ENCODE data around the gene USP7. TPM values are rescaled to one million over a fixed set of nuclear protein-coding genes. Genes with fewer than 3 reads are reported as not detected.
"Not testable (repeated sequence)": the region's sequence is repeated elsewhere in the genome, so short reads cannot be mapped to it uniquely, and the experiment has no call there.

USP7 gene
- total and polyA plus RNA-seq, 8 donors, result 13.0 to 56.5 (median 39.8) TPM

GRCh38 chr16:8872967-8873865, 90.5 kb downstream of the USP7 start:
- intact Hi-C loops (cut with DNase I), result no loop called here
- no peak for FAIRE-seq

GRCh38 chr16:8872071-8872470, 91.6 kb downstream of the USP7 start:
- no peak for FAIRE-seq
- 88 to 94% methylated on average over 5 of the region's 5 CpGs for WGBS, 2 donors

More at GRCh38 chr16:8872967-8873865, 90.5 kb downstream of the USP7 start:
- Histone ChIP-seq H3K9me3 (no peaks in the 10 kb centered on the region), H3K27ac (no peak overlapping the region), H3K36me3 (no peaks in the 10 kb centered on the region), H3K4me3 (no peak overlapping the region), H3K4me1 (peaks cover 0 to 12% (median 3%) of the 10 kb centered on the region in 3 donors), H3K27me3 (no peaks in the 10 kb centered on the region)
- no peak for DNase-seq
- no peak for ATAC-seq
- no peak for TF ChIP-seq CTCF (IDR thresholded peaks at IDR 0.05)
- 86 to 90% methylated on average over 22 of the region's 22 CpGs for WGBS, 2 donors

GRCh38 chr16:8869988-8870241, 93.8 kb downstream of the USP7 start:
- 90 to 95% methylated on average over 10 of the region's 10 CpGs for WGBS, 2 donors
- H3K27me3 ChIP-seq; ATAC-seq; DNase-seq; FAIRE-seq; H3K9me3 ChIP-seq; H3K4me3 ChIP-seq; intact Hi-C loops (cut with DNase I); H3K36me3 ChIP-seq: not testable (repeated sequence)
- H3K4me1 ChIP-seq, result peaks cover under 1 to 32% (median 13%) of the 10 kb centered on the region in 3 donors
- H3K27ac ChIP-seq, result peak overlapping the region in 2 of 4 donors; percentile 73 to 89

More at GRCh38 chr16:8872071-8872470, 91.6 kb downstream of the USP7 start:
- no peak overlapping the region for H3K27ac ChIP-seq
- no peak for TF ChIP-seq CTCF (IDR thresholded peaks at IDR 0.05)
- intact Hi-C loops (cut with DNase I), result no loop called here
- no peaks in the 10 kb centered on the region for H3K36me3 ChIP-seq
- H3K27me3 ChIP-seq, result no peaks in the 10 kb centered on the region
- peaks cover 0 to 14% (median 3%) of the 10 kb centered on the region in 3 donors for H3K4me1 ChIP-seq
- H3K4me3 ChIP-seq, result no peak overlapping the region
- DNase-seq, result no peak
- ATAC-seq, result no peak
- no peaks in the 10 kb centered on the region for H3K9me3 ChIP-seq

- Histone ChIP-seq H3K9me3 (no peaks in the 10 kb centered on the region), H3K36me3 (no peaks in the 10 kb centered on the region), H3K4me3 (peak overlapping the region; percentile 14 to 87 (median 58)), H3K27ac (peak overlapping the region in 2 of 4 donors; percentile 73 to 89), H3K27me3 (no peaks in the 10 kb centered on the region), H3K4me1 (peaks cover 6 to 37% (median 17%) of the 10 kb centered on the region in 3 donors)
- 28 to 30% methylated on average over 34 to 37 of the region's 37 CpGs for WGBS, 2 donors
- DNase-seq, result peak in 1 of 6 donors; percentile 65
- ATAC-seq, result no peak
- TF ChIP-seq CTCF (IDR thresholded peaks at IDR 0.05), result no peak
- intact Hi-C loops (cut with DNase I), result no loop called here
- no peak for FAIRE-seq
These were observed 94.3 kb downstream of the USP7 start for GRCh38 chr16:8869212-8869987.

- H3K27me3 ChIP-seq, result no peaks in the 10 kb centered on the region
- 0 to 1% methylated on average over 72 to 83 of the region's 83 CpGs for WGBS, 2 donors
- intact Hi-C loops (cut with DNase I), result no loop called here
- no peaks in the 10 kb centered on the region for H3K9me3 ChIP-seq
- FAIRE-seq (no peak), ATAC-seq (peak; percentile 81 to 90 (median 84)), DNase-seq (peak; percentile 85 to 93 (median 88))
- H3K4me1 ChIP-seq, result peaks cover 11 to 45% (median 25%) of the 10 kb centered on the region in 3 donors
- H3K36me3 ChIP-seq, result no peaks in the 10 kb centered on the region
- TF ChIP-seq CTCF (IDR thresholded peaks at IDR 0.05), result no peak
- peak within 1 kb of the TSS; percentile 57 to 87 (median 58) for H3K4me3 ChIP-seq
- H3K27ac ChIP-seq, result peak within 1 kb of the TSS; percentile 57 to 90 (median 86)
These were observed 95.1 kb downstream of the USP7 start, which contains the start of gene CARHSP1 for GRCh38 chr16:8868416-8869211. Gene CARHSP1, minus strand, starts transcription at chr16:8869006. Its CDS starts 9,678 bp downstream, at chr16:8859328.
